OCI-LY7 (cell line): Measurements from ENCODE around the gene AZU1. TPM values are rescaled to one million over a fixed set of nuclear protein-coding genes. Genes with fewer than 3 reads are reported as not detected.

Experiments
- BruUV-seq: library from RNA; stranded (reverse); fragments of 400-500 nt; replicated peaks from 2 replicates; lab custom pipeline; 2021; lab: Mats Ljungman, UMichigan
- CTCF ChIA-PET: fragments of 300-600 bp; sonication (Branson Sonifier 250); formaldehyde crosslinking; loops from one replicate; lab custom pipeline; 2022; ENCODE audit warnings: antibody characterized with exemption; ENCODE audit not compliant: unreplicated experiment; lab: Charles Lee
- POLR2A ChIA-PET: fragments of 300-600 bp; sonication (Branson Sonifier 250); formaldehyde crosslinking; loops from one replicate; lab custom pipeline; 2022; ENCODE audit warnings: antibody characterized with exemption; lab: Charles Lee
- DNase-seq: peaks from one replicate; pipeline ENCODE4 v3.0.0-alpha.2; 2015; ENCODE audit warnings: low spot score
- H2AFZ ChIP-seq: fragments of 200-600 bp; sonication (generic), shearing (Covaris generic); 2 replicates; pipeline ENCODE4 v1.6.1; 2014; ENCODE audit warnings: mild to moderate bottlenecking, antibody characterized with exemption, low read length, moderate library complexity
- H3K27ac ChIP-seq: fragments of 200-600 bp; sonication (generic); 2 replicates; pipeline ENCODE4 v1.5.1; 2014; ENCODE audit warnings: mixed run types, low read depth, mild to moderate bottlenecking, moderate library complexity, low read length, inconsistent platforms; ENCODE audit not compliant: poor library complexity, severe bottlenecking
- H3K36me3 ChIP-seq: fragments of 200-600 bp; sonication (generic); 2 replicates; pipeline ENCODE4 v1.6.1; 2014; ENCODE audit warnings: mild to moderate bottlenecking, antibody characterized with exemption, low read length, moderate library complexity, mixed read lengths; ENCODE audit not compliant: insufficient read depth
- H3K4me1 ChIP-seq: fragments of 200-600 bp; sonication (generic); 2 replicates; pipeline ENCODE4 v1.5.1; 2014; ENCODE audit warnings: mild to moderate bottlenecking, low read length; ENCODE audit not compliant: insufficient read depth, poor library complexity, severe bottlenecking
- H3K4me2 ChIP-seq: fragments of 200-600 bp; sonication (generic); 2 replicates; pipeline ENCODE4 v1.6.1; 2014; ENCODE audit warnings: mild to moderate bottlenecking, low read length
- H3K4me3 ChIP-seq: fragments of 200-600 bp; sonication (generic); 2 replicates; pipeline ENCODE4 v1.5.1; 2014; ENCODE audit warnings: mild to moderate bottlenecking, low read depth, low read length; ENCODE audit not compliant: poor library complexity, severe bottlenecking
- H3K79me2 ChIP-seq: fragments of 200-600 bp; sonication (generic); 2 replicates; pipeline ENCODE4 v1.6.1; 2016; ENCODE audit warnings: low read depth, mild to moderate bottlenecking, low read length, moderate library complexity, mixed read lengths; ENCODE audit not compliant: insufficient read depth
- H3K9me2 ChIP-seq: fragments of 200-600 bp; sonication (generic); 2 replicates; pipeline ENCODE4 v1.6.1; 2016; ENCODE audit warnings: mild to moderate bottlenecking, low read length, mixed read lengths; ENCODE audit not compliant: insufficient read depth
- H3K9me3 ChIP-seq: fragments of 200-600 bp; sonication (generic); 2 replicates; pipeline ENCODE4 v1.6.1; 2014; ENCODE audit warnings: mild to moderate bottlenecking, mixed run types, low read length, mixed read lengths
- H4K20me1 ChIP-seq: fragments of 200-600 bp; sonication (generic); 2 replicates; pipeline ENCODE4 v1.6.1; 2014; ENCODE audit warnings: mild to moderate bottlenecking, antibody characterized with exemption, low read length, moderate library complexity, mixed read lengths; ENCODE audit not compliant: insufficient read depth
- EZH2phosphoT487 ChIP-seq: fragments of 200-600 bp; sonication (generic); IDR thresholded peaks from 2 replicates; pipeline ENCODE4 v1.6.1; 2018; ENCODE audit warnings: low read depth, borderline replicate concordance, mild to moderate bottlenecking, mixed run types, antibody characterized with exemption, low read length, moderate library complexity, mixed read lengths
- intact Hi-C: fragments of 100-400 bp; cut with micrococcal nuclease; formaldehyde crosslinking; loops from one replicate; pipeline ENCODE4 v1.10.0; 2022; ENCODE audit not compliant: unreplicated experiment
- total RNA-seq, 2 experiments: library from RNA; depleted of rRNA in 1 of 2; stranded (reverse); fragments of >200 nt in 1 of 2; shearing (Covaris generic) in 1 of 2; gene quantifications; 2 replicates each; pipeline ENCODE4 v1.2.3, GENCODE V29; 2014 to 2022
- TF ChIP-seq, protein P1 (sequence below): fragments of 200-600 bp; sonication (generic); conservative IDR thresholded peaks from 2 replicates; pipeline ENCODE4 v1.5.1; 2014; ENCODE audit warnings: mild to moderate bottlenecking, antibody characterized with exemption, low read length, moderate library complexity, mixed read lengths

AZU1 gene
- total RNA-seq, 2 experiments from 2014 or later: not detected

DNA sequence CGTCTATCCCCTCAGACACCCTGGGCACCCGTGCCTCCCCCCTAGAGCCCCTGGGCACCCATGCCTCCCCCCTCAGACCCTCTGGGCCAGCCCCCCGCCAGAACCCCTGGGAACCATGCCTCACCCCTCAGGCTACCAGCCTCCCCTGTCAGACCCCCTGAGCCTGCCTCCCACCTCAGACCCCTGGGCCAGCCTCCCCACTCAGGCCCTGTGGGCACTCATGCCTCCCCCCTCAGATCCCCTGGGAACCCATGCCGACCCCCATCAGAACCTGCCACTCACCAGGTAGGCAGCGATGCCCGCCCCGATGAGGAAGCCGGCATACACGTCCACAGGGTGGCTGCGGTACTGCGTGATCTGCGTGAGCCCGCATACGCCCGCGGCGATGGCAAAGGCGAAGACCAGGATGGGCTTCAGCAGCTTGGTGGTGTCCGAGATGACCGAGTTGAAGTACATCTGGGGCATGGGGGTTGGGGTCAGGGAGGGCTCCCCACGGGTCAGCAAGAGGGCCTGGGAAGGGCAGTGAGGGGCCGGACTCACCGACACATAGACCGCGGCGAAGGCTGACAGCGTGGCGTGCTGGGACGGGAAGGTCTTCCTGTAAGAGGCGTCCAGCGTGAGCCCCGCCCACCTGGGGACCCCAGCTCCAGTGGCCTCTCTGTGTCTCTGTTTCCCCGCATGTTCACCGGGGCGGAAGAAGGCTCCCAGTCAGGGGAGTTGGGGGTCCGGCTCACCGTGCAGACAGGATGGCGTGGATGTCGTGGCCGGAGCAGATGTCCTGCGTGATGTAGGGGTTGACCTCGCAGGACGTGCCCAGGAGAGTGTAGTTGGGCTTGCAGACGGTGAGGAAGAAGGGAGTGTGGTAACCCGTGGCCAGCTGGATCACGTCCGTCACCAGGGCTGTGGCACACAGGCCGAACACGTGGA lies 13.2 kb upstream of the AZU1 start:
- no peak overlapping the region for H2AFZ ChIP-seq
- H3K27ac ChIP-seq: no peak overlapping the region
- ChIA-PET CTCF (no interaction called here), POLR2A (no interaction called here)
- no peaks in the 10 kb centered on the region for H3K9me3 ChIP-seq
- H4K20me1 ChIP-seq: no peaks in the 10 kb centered on the region
- peaks cover 73% of the 10 kb centered on the region for H3K36me3 ChIP-seq
- BruUV-seq: no TSS peak
- no peaks in the 10 kb centered on the region for H3K79me2 ChIP-seq
- no peaks in the 10 kb centered on the region for H3K9me2 ChIP-seq
- TF ChIP-seq, protein P1, sequence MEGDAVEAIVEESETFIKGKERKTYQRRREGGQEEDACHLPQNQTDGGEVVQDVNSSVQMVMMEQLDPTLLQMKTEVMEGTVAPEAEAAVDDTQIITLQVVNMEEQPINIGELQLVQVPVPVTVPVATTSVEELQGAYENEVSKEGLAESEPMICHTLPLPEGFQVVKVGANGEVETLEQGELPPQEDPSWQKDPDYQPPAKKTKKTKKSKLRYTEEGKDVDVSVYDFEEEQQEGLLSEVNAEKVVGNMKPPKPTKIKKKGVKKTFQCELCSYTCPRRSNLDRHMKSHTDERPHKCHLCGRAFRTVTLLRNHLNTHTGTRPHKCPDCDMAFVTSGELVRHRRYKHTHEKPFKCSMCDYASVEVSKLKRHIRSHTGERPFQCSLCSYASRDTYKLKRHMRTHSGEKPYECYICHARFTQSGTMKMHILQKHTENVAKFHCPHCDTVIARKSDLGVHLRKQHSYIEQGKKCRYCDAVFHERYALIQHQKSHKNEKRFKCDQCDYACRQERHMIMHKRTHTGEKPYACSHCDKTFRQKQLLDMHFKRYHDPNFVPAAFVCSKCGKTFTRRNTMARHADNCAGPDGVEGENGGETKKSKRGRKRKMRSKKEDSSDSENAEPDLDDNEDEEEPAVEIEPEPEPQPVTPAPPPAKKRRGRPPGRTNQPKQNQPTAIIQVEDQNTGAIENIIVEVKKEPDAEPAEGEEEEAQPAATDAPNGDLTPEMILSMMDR: no peak
- TF ChIP-seq EZH2phosphoT487: no peak
- intact Hi-C loops: no loop called here
- H3K4me2 ChIP-seq: no peak overlapping the region
- no peak overlapping the region for H3K4me3 ChIP-seq
- no peaks in the 10 kb centered on the region for H3K4me1 ChIP-seq
- no peak for DNase-seq

DNA sequence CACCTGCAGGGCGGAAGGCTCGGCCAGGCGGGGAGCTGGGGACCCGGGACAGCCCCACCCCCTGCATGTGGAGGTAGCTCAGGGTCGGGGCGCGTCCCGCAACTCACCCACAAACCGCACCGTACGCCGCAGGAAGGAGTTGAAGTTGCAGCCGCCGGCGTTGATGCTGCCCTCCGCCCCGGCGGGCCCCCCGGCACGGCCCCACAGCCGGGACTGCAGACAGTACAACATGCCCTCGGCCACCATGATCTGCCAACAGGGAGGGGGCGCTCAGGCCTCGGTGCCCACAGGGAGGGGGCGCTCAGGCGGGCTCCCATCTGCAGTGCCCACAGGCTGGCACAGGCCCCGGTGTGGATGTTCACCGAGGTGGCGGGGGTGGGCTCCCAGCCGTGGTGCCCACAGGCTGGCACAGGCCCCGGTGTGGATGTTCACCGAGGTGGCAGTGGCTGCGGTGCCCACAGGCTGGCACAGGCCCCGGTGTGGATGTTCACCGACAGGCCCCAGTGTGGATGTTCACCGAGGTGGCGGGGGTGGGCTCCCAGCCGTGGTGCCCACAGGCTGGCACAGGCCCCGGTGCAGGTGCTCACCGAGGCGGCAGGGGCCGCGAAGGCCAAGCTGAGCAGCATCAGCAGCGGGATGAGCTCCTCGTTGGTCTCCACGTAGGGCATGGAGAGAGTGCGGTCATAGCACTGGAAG lies 12.4 kb upstream of the AZU1 start:
- H3K36me3 ChIP-seq: peaks cover 64% of the 10 kb centered on the region
- TF ChIP-seq, protein P1: no peak
- intact Hi-C loops: no loop called here

More for the DNA sequence above, 12.4 kb upstream of the AZU1 start:
- no peak for DNase-seq
- H4K20me1 ChIP-seq: no peaks in the 10 kb centered on the region
- ChIA-PET CTCF (no interaction called here), POLR2A (no interaction called here)
- no peak overlapping the region for H2AFZ ChIP-seq
- H3K4me3 ChIP-seq: no peak overlapping the region
- BruUV-seq: no TSS peak
- H3K79me2 ChIP-seq: no peaks in the 10 kb centered on the region
- H3K4me1 ChIP-seq: no peaks in the 10 kb centered on the region
- H3K4me2 ChIP-seq: no peak overlapping the region
- no peaks in the 10 kb centered on the region for H3K9me3 ChIP-seq
- H3K27ac ChIP-seq: no peak overlapping the region
- no peaks in the 10 kb centered on the region for H3K9me2 ChIP-seq
